ENCODE data around the gene DNAJC19.

DNAJC19 gene

DNA sequence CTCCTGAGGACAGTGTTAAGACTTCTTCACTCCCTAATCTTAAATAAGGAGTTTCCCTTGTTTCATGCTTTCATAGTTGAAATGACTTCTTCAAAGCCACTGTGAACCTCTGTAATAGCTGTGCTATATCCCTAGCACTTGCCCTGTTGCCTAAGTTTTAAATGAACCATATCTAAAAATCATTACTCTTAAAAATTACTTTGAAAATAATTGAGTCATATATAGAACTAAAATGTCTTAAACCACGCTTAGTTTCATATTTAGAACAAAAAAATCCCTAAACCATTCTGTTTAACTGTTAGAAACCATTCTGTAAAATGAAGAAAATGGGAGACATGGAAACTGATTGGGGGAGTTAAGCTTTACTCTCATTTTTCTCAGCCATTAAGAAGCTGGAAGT, 29.8 kb downstream of the DNAJC19 start:
- DNase-seq: no peak

DNA sequence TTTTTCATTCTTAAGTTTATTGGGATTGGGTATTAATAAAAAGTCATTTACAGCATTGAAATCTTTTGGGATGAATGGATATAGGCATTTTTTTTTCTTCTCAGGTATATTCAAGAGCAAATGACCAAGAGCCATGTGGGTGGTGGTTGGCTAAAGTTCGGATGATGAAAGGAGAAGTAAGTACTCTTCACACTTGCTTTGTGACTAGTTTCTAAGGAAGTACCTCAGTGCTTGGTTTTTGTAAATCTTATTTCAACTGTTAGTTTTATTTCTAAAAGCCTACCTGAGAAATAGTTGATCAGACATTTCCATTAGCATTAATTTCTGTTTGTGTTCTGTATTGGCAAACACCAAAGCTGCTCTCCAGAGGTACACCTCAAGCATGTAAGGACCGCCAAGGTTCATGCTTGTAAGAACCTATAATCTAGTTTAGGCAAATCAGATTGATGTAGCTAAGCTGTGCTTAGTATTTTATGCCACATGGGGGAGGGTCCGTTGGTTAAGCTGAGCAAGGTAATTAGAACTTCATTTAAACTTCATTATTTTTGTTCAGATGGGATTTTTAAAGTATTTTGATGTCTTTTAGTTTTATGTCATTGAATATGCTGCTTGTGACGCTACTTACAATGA, 41.7 kb downstream of the DNAJC19 start:
- no peak for DNase-seq

- DNase-seq: no peak
Observed at GRCh38 chr3:180940826-180941225, 48.7 kb downstream of the DNAJC19 start.

- DNase-seq: no peak
Observed at GRCh38 chr3:180934638-180935037, 54.9 kb downstream of the DNAJC19 start.
